Activated CD4-positive, alpha-beta T cell treated with anti-CD3 and anti-CD28 coated beads, Interleukin-2, amount 10 ng/mL, durations not matched to agents 7 days and 5 days (primary cell): ENCODE measurements around the gene MYOCOS. TPM values are rescaled to one million over a fixed set of nuclear protein-coding genes. Genes with fewer than 3 reads are reported as not detected.
"Not testable (repeated sequence)": the region's sequence is repeated elsewhere in the genome, so short reads cannot be mapped to it uniquely, and the experiment has no call there.

Experiments
- CTCF ChIA-PET: fragments of 350-600 bp; sonication (Branson Sonifier 250); formaldehyde crosslinking; loops from one replicate; lab custom pipeline; 2021; ENCODE audit warnings: antibody characterized with exemption; lab: Charles Lee
- POLR2A ChIA-PET: fragments of 350-600 bp; sonication (Branson Sonifier 250); formaldehyde crosslinking; loops from one replicate; lab custom pipeline; 2021; ENCODE audit warnings: antibody characterized with exemption; lab: Charles Lee
- DNase-seq: peaks from one replicate; pipeline ENCODE4 v3.0.0-alpha.2; 2020
- H3K27ac Mint-ChIP-seq: one replicate; pipeline ENCODE4 v1.8.0; 2021; ENCODE audit warnings: mild to moderate bottlenecking, moderate library complexity, mixed read lengths
- H3K27me3 Mint-ChIP-seq: one replicate; pipeline ENCODE4 v1.8.0; 2021; ENCODE audit warnings: mixed read lengths
- H3K36me3 Mint-ChIP-seq: one replicate; pipeline ENCODE4 v1.8.0; 2021; ENCODE audit warnings: low read depth, mixed read lengths
- H3K4me1 Mint-ChIP-seq: one replicate; pipeline ENCODE4 v1.8.0; 2021; ENCODE audit warnings: mixed read lengths
- H3K4me3 Mint-ChIP-seq: one replicate; pipeline ENCODE4 v1.8.0; 2021; ENCODE audit warnings: mild to moderate bottlenecking, moderate library complexity, mixed read lengths
- H3K9me3 Mint-ChIP-seq: one replicate; pipeline ENCODE4 v1.8.0; 2021; ENCODE audit warnings: mixed read lengths
- total RNA-seq, 2 experiments: library from RNA; stranded (reverse); gene quantifications; one replicate each; pipeline ENCODE4 v1.2.3, GENCODE V29; 2021

The MYOCOS gene
- total RNA-seq, 2 experiments from 2014 or later = 0.12 to 0.17 TPM

DNA sequence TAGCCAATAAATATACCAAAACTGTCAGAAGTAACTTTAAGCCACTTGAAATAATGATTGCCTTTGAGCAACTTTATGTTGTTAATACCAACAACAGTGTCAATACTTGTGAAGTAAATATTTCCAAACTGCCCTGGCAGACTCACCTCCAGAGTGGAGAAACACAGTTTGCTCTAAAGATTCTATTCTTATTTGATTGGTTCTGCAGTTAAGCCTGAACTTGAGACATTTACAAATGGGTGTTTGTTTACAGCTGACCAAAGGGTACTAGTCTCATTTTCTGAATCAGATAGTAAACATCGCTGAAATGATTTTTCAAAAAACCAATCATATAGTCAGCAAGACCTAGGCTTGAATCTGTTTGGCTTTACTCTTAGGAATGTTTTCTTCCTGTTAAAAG lies 31.8 kb downstream of the MYOCOS start:
- no peak for DNase-seq
- H3K4me3 Mint-ChIP-seq = no peak overlapping the region
- H3K27me3 Mint-ChIP-seq = peaks cover 19% of the 10 kb centered on the region
- H3K27ac Mint-ChIP-seq = no peak overlapping the region
- ChIA-PET POLR2A (no interaction called here), CTCF (interaction anchor here (2.7 kb wide), 1 partner anchor 9 kb away, joined by 26 read pairs; no protein-coding TSS in a partner anchor)
- no peaks in the 10 kb centered on the region for H3K36me3 Mint-ChIP-seq
- no peaks in the 10 kb centered on the region for H3K9me3 Mint-ChIP-seq
- peaks cover 13% of the 10 kb centered on the region for H3K4me1 Mint-ChIP-seq

GRCh38 chr1:171654201-171654941 lies 32.3 kb downstream of the MYOCOS start:
- Mint-ChIP-seq H3K4me1 (peaks cover 13% of the 10 kb centered on the region), H3K9me3 (no peaks in the 10 kb centered on the region), H3K36me3 (no peaks in the 10 kb centered on the region), H3K27ac (no peak overlapping the region), H3K27me3 (peaks cover 19% of the 10 kb centered on the region), H3K4me3 (no peak overlapping the region)
- CTCF ChIA-PET = interaction anchor here (1.1 to 2.7 kb wide), 3 partner anchors 9 to 330 kb away, joined by 3 to 26 read pairs (median 4); no protein-coding TSS in a partner anchor
- POLR2A ChIA-PET = no interaction called here
- DNase-seq = no peak

DNA sequence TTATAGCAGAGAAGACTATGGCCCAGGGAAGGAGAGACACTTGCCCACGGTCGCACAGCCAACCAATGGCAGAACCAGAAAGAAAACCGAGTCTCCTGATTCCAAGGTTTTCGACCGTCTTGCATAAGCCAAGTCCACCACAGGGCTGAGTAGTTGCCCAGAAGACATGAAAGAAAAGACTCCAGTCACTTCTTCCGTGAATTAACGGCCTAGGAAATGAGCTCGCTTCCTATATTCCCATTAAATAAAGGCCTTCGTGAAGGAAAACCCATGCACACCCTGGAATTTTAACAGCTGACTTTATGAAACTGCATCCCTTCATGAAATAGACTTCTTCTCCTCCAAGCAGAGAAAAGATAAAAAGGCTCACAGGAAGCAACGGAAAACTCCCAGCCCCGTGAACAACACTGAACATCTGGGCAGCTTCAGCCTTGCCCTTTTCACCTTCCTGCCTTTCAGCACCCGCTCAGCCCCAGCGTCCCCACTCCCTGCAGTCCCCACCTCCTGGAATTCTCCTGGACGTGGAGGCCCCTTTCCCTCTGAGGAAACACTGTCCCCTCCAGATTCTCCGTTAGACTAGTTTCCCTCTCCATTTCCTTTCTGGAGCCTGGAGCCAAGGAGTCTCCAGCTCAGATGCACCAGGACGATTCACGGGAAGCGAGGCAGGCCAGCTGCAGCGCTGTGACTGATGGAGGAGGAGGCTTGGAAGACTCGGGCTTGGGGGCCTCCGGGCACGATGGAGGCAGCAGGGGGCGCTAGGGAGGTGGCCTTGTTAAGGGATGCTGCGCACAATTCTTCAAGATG lies 33.1 kb downstream of the MYOCOS start:
- ChIA-PET CTCF (interaction anchor here (1.0 to 2.7 kb wide), 5 partner anchors 10 to 329 kb away, joined by 3 to 26 read pairs (median 3); no protein-coding TSS in a partner anchor), POLR2A (no interaction called here)
- H3K27ac Mint-ChIP-seq = no peak overlapping the region
- peaks cover 13% of the 10 kb centered on the region for H3K4me1 Mint-ChIP-seq
- H3K36me3 Mint-ChIP-seq = no peaks in the 10 kb centered on the region
- H3K9me3 Mint-ChIP-seq = no peaks in the 10 kb centered on the region
- no peak overlapping the region for H3K4me3 Mint-ChIP-seq
- peak; percentile 68 for DNase-seq
- peaks cover 19% of the 10 kb centered on the region for H3K27me3 Mint-ChIP-seq

DNA sequence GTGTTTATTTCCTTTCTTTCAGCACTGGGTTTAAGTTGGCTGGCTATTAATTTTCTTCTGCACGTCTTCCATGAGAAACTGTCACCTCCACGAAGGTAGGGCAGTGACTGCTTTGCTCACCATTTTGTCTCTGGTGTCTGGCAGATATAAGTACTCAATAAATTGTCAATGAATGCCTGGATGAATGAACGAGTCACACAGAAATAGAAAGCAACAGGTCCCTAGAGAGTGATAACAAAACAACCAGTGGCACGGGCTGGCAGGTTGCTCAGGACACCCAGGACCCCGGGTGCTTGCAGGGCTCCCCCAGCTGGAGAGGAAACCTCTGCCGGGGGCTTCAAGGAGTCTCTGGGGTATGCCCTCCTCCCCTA lies 33.7 kb downstream of the MYOCOS start:
- ChIA-PET CTCF (interaction anchor here (1.0 to 2.7 kb wide), 3 partner anchors 11 to 300 kb away, joined by 3 to 26 read pairs (median 3); no protein-coding TSS in a partner anchor), POLR2A (no interaction called here)
- Mint-ChIP-seq H3K9me3 (no peaks in the 10 kb centered on the region), H3K27ac (no peak overlapping the region), H3K36me3 (no peaks in the 10 kb centered on the region), H3K27me3 (peaks cover 17% of the 10 kb centered on the region), H3K4me1 (peaks cover 13% of the 10 kb centered on the region), H3K4me3 (no peak overlapping the region)
- DNase-seq = no peak

DNA sequence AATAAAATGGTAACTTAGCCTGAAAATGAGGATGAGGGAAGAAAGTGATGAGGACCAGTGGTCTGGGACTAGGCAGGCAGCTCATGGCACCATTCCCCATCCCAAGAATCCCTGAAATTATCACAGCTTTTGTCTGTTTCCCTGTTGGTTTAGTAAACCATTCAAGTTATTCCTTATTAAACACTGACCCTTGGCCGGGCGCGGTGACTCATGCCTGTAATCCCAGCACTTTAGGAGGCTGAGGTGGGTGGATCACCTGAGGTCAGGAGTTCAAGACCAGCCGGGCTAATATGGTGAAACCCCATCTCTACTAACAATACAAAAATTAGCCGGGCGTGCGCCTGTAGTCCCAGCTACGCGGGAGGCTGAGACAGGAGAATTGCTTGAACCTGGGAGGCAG lies 34.2 kb downstream of the MYOCOS start:
- POLR2A ChIA-PET, H3K4me3 Mint-ChIP-seq, DNase-seq, H3K27ac Mint-ChIP-seq, H3K36me3 Mint-ChIP-seq, H3K9me3 Mint-ChIP-seq: not testable (repeated sequence)
- H3K27me3 Mint-ChIP-seq = peaks cover 16% of the 10 kb centered on the region
- H3K4me1 Mint-ChIP-seq = peaks cover 13% of the 10 kb centered on the region
- CTCF ChIA-PET = interaction anchor here (0.6 to 2.7 kb wide), 3 partner anchors 11 to 157 kb away, joined by 3 to 26 read pairs (median 3); no protein-coding TSS in a partner anchor

- H3K4me3 Mint-ChIP-seq = no peak overlapping the region
- H3K27ac Mint-ChIP-seq = no peak overlapping the region
- no peak for DNase-seq
- ChIA-PET CTCF (no interaction called here), POLR2A (interaction anchor here (0.7 kb wide), 1 partner anchor 17 kb away, joined by 5 read pairs; no protein-coding TSS in a partner anchor)
- no peaks in the 10 kb centered on the region for H3K4me1 Mint-ChIP-seq
- H3K9me3 Mint-ChIP-seq = no peaks in the 10 kb centered on the region
- peaks cover 3% of the 10 kb centered on the region for H3K27me3 Mint-ChIP-seq
- no peaks in the 10 kb centered on the region for H3K36me3 Mint-ChIP-seq
Measured at GRCh38 chr1:171661076-171661650, 39.1 kb downstream of the MYOCOS start.

- ChIA-PET POLR2A (no interaction called here), CTCF (no interaction called here)
- Mint-ChIP-seq H3K4me1 (no peaks in the 10 kb centered on the region), H3K9me3 (no peaks in the 10 kb centered on the region), H3K36me3 (no peaks in the 10 kb centered on the region), H3K27me3 (peaks cover 3% of the 10 kb centered on the region), H3K4me3 (no peak overlapping the region), H3K27ac (no peak overlapping the region)
- no peak for DNase-seq
Measured at GRCh38 chr1:171663036-171663853, 41.2 kb downstream of the MYOCOS start.

GRCh38 chr1:171663854-171664575 lies 42.0 kb downstream of the MYOCOS start:
- H3K9me3 Mint-ChIP-seq = no peaks in the 10 kb centered on the region
- H3K4me1 Mint-ChIP-seq = no peaks in the 10 kb centered on the region
- POLR2A ChIA-PET = no interaction called here
- no peak overlapping the region for H3K4me3 Mint-ChIP-seq
- no peaks in the 10 kb centered on the region for H3K36me3 Mint-ChIP-seq
- CTCF ChIA-PET = no interaction called here
- no peak overlapping the region for H3K27ac Mint-ChIP-seq
- H3K27me3 Mint-ChIP-seq = peaks cover 3% of the 10 kb centered on the region
- no peak for DNase-seq

GRCh38 chr1:171664976-171665375 lies 42.9 kb downstream of the MYOCOS start:
- H3K27me3 Mint-ChIP-seq = peaks cover 3% of the 10 kb centered on the region
- no peak for DNase-seq
- no peak overlapping the region for H3K4me3 Mint-ChIP-seq
- no peak overlapping the region for H3K27ac Mint-ChIP-seq
- ChIA-PET CTCF (no interaction called here), POLR2A (no interaction called here)
- no peaks in the 10 kb centered on the region for H3K36me3 Mint-ChIP-seq
- no peaks in the 10 kb centered on the region for H3K9me3 Mint-ChIP-seq
- no peaks in the 10 kb centered on the region for H3K4me1 Mint-ChIP-seq

DNA sequence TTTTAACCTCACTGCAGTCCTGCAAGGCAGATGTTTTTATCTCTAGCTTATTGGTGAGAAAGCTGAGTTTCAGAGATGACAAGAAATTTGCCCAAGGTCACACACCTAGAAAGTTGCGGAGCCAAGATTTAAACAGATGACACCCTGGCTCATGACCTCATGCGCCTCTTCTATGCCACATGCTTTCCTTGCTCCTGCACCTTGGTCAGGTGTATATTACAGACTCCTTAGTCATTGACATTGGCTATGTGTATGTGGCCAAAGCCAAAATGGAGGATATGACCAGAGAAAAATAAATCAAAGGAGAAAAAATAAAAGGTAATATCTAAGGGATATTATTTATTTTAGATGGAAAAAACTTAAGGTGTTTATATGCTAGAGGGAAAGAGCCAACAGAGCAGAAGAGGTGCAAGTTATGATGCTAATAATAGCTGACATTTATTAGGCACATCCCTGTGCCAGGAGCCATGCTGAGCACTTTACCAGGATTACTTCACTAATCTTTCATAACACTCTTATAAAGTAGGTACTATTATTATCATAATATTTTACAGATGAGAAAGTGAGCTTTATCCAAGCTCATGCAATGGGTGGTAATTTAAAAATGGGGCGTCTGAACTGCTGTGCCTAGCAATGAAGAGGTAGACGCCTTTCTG lies 44.2 kb downstream of the MYOCOS start:
- Mint-ChIP-seq H3K9me3 (no peaks in the 10 kb centered on the region), H3K4me3 (no peak overlapping the region), H3K27ac (no peak overlapping the region), H3K36me3 (no peaks in the 10 kb centered on the region), H3K27me3 (peaks cover 3% of the 10 kb centered on the region), H3K4me1 (no peaks in the 10 kb centered on the region)
- CTCF ChIA-PET = no interaction called here
- no peak for DNase-seq
- POLR2A ChIA-PET = no interaction called here

DNA sequence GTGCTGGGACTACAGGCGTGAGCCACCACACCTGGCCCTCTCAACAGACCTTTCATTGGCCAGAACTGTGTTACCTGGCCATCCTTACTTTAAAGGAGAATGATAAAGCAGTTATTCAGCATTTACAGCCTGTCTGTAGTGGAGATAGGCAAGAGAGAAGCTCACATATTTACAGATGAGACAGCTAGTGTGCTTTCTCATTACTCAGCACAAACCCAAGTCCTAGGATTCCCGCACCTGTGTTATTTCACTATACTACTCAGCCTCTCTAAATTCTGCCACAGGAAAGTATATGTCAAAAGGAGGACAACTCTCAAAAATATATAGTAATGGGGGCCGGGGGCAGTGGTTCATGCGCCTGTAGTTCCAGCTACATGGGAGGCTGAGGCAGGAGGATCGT lies 46.3 kb downstream of the MYOCOS start:
- Mint-ChIP-seq H3K4me3 (no peak overlapping the region), H3K27ac (no peak overlapping the region), H3K9me3 (no peaks in the 10 kb centered on the region), H3K36me3 (no peaks in the 10 kb centered on the region), H3K4me1 (no peaks in the 10 kb centered on the region), H3K27me3 (peaks cover 10% of the 10 kb centered on the region)
- POLR2A ChIA-PET = no interaction called here
- CTCF ChIA-PET = interaction anchor here (1.2 kb wide), 1 partner anchor 73 kb away, joined by 3 read pairs; no protein-coding TSS in a partner anchor
- no peak for DNase-seq
